IPS-11a (cell line): Measurements from ENCODE around the gene EYS.
"Not testable (repeated sequence)": the region's sequence is repeated elsewhere in the genome, so short reads cannot be mapped to it uniquely, and the experiment has no call there.

Experiments
- H3K4me3 ChIP-seq: one replicate; pipeline ENCODE4 v1.5.1; 2013; ENCODE audit warnings: low read depth, low read length, control low read depth

Gene EYS

DNA sequence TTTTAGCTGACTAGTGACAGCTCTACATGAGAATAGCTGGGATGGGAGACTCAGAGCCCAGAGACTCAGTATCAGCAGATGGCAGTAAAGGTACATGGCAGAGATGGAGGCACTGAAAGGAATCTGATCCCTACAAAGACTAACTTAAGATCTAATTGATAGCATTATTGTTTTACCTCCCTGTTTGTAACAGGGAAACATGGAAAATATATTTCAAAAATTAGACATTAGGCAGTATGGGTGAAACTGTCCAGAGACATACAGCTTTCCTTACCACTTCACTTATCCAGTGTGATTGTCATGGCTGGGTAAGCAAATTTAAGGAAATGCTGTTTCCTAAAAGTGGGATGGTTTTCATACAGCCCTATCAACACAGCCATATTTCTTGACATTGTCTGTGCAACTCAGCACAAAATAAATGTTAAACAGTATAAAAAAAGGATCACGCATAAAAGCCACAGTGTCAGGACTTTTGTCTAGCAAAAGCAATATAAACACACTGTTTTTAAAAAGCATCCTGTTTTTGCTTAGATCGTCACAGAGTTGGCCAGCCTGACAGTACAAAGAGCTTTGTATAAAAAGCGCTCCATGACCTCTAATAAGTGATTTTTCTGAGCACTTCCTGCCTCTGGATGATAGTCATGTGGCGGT, 1694.5 kb downstream of the EYS start:
- H3K4me3 ChIP-seq, result no peak overlapping the region

- no peak overlapping the region for H3K4me3 ChIP-seq
Observed at GRCh38 chr6:64010666-64011065, 1696.4 kb downstream of the EYS start.

DNA sequence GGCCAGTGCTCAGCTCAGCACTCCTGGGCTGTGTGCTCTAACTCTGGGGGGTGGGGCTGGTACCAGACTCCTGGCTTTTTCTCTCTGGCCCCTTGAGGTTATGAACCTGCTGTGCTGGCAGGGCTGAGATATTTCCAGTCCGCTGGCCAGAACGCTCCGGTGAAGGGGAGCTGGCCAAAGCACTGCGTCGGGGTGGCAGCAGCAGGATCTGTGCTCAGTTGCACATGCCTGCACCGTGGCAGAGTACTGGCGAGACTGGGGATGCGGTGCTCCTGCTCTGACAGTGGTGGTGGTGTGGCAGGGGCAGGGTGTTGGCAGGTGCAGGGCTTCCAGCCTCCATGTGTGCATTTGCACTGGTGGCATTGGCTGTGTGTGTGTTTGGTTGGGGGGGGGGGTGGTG, 1697.0 kb downstream of the EYS start:
- H3K4me3 ChIP-seq, result no peak overlapping the region

DNA sequence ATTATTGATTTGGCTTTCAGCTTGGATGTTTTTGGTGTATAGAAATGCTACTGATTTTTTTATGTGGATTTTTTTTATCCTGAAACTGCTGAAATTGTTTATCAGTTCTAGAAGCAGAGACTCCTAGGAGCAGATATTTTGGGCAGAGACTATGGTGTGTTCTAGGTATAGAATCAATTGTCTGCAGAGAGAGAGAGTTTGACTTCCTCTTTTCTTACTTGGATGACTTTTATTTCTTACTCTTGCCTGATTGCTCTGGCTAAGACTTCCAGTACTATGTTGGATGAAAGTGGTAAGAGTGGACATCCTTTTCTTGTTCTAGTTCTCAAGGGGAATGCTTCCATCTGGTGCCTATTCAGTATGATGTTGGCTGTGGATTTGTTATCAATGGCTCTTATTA, 1700.8 kb downstream of the EYS start:
- no peak overlapping the region for H3K4me3 ChIP-seq

- no peak overlapping the region for H3K4me3 ChIP-seq
Observed at GRCh38 chr6:64000818-64001491, 1706.1 kb downstream of the EYS start.

- no peak overlapping the region for H3K4me3 ChIP-seq
Observed at GRCh38 chr6:63999613-64000012, 1707.4 kb downstream of the EYS start.

- no peak overlapping the region for H3K4me3 ChIP-seq
Observed at GRCh38 chr6:63998991-63999390, 1708.0 kb downstream of the EYS start.

GRCh38 chr6:63997734-63998133, 1709.3 kb downstream of the EYS start:
- no peak overlapping the region for H3K4me3 ChIP-seq

GRCh38 chr6:63997221-63997620, 1709.8 kb downstream of the EYS start:
- no peak overlapping the region for H3K4me3 ChIP-seq

GRCh38 chr6:63985223-63985622, 1721.8 kb downstream of the EYS start:
- no peak overlapping the region for H3K4me3 ChIP-seq

DNA sequence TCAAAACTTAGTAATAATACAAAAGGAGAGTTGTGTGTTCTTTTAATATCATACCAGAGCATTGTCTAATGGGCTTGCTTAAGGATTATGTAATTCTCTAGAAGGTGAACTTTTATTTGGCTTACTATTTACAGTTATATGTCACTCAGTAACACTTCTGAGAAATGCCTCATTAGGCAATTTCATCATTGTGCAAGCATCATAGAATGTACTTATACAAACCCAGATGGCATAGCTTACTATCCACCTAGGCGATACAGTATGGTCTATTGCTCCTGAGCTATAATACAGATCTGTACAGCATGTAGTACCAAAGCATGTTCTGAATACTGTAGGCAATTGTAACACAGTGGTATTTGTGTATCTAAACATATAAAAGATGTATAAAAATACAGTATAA, 1731.3 kb downstream of the EYS start:
- H3K4me3 ChIP-seq, result no peak overlapping the region

DNA sequence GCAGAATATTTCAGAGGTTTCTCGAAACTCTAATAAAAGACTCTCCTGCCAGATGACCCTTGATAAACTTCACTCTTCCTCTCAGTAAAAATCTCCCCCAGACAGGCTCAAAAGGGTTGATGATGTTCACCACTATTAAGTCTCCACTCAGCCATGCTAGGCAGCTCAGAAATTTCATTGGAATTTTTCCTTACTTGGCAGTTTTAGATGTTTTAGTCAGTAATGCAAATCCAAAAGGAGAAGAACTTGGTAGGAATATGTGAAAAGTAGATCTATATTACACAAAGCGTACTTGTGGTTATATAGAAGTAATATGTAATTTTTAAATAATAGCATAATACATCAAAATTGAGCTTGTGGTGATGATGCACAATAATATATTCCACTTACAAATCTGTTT, 1738.4 kb downstream of the EYS start:
- no peak overlapping the region for H3K4me3 ChIP-seq

GRCh38 chr6:63964366-63964765, 1742.7 kb downstream of the EYS start:
- no peak overlapping the region for H3K4me3 ChIP-seq

GRCh38 chr6:63963769-63964315, 1743.2 kb downstream of the EYS start:
- H3K4me3 ChIP-seq, result no peak overlapping the region

DNA sequence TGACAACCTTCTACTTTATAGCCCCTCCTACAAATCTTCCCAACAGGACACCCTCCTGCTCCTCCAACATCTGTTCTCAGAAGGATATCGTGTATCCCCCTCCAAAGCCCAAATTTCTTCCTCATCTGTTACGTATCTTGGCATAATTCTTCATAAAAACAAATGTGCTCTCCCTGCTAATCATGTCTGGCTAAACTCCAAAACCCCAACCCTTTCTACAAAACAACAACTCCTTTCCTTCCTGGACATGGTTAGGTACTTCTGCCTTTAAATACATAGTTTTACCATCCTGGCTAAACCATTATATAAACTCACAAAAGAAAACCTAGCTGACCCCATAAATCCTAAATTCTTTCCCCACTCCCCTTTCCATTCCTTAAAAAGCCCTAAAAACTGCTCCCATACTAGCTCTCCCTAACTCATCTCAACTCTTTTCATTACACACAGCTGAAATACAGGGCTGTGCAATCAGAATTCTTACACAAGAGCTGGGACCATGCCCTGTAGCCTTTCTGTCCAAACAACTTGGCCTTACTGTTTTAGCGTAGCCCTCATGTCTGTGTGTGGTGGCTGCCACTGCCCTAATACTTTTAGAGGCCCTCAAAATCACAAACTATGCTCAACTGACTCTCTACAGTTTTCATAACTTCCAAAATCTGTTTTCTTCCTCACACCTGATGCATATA, 1753.5 kb downstream of the EYS start:
- not testable (repeated sequence) for H3K4me3 ChIP-seq

DNA sequence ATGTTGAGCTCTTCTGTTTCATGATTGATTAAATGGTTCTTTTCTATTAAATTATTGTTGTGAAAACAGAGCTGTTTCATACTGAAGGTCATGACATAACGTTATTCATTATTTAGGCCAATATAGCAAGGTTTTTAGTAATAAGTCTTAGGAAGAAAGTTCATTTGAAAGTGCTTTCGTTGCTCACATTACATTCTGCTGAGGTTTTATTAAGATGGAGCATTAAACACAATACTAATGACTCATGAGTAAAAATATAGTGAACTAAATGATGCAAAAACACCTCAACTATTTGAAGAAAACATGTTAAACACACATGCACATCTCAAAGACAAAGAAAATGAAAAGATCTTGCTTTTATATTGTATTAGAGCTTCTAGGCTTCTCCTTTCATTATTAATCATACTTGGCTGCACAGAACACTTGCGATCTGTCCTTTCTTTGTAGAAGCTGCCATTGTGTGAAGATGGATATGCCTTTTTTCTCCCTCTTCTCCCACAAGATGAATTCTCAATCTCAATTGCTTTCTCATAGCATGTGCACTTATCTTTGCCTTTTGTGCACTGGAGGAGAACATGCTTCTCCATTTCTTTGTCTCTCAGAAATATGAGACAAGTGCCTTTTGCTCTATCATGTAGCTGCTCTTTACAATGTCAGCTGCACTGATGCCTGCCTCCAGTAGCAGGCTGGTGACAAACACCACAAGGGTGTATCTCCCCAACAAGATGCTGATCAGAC, 1759.1 kb downstream of the EYS start:
- no peak overlapping the region for H3K4me3 ChIP-seq

DNA sequence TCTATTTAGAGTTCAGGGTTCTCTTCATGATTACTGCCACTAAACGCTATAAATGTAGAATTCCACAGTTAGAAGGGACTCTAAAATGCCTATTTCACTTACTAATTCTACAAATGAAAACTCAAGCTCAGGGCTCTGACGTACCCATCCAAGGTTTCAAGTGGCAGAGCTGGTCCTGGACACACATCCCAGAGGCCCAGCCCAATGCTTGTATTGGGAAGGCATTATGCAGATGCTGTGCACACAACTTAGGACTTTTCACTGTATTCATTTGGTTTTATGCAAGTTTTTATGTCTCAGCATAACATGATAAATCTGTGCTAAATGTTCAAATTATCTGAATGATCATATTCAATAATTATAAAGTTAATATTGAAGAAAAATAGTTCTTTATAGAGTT, 1761.0 kb downstream of the EYS start:
- no peak overlapping the region for H3K4me3 ChIP-seq

GRCh38 chr6:63943826-63944225, 1763.2 kb downstream of the EYS start:
- H3K4me3 ChIP-seq, result no peak overlapping the region

DNA sequence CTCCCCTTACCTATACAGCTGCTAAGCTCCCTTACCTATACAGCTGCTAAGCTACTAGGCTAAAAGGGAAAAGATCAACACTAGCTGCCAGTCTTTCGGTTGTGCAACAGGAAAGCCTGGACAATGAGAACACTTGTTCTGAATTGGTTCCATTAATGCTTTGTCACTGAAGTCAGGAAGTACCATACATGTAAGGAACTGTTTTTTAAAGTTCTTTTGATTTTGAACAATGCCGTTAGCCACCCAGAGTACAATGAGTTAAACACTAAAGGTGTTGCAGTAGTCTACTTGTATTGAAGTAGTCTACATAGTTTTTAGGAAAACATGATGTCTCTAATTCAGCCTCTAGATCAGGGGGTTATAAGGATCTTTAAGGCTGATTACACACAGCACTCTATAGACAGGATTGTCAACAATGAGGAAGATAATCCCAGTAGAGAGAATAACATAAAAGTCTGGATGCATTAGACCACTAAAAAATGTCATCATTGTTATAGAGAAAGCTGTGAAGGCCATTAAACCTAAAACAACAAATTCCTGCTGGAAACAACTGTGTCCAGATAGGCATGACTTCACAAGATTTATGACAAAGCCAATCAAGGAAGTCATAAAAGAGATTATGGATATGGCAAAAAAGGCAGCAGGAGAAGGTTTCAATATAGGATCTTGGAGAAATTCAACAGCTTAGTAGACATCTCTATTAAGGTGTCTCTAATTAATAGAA, 1765.1 kb downstream of the EYS start:
- H3K4me3 ChIP-seq, result no peak overlapping the region

DNA sequence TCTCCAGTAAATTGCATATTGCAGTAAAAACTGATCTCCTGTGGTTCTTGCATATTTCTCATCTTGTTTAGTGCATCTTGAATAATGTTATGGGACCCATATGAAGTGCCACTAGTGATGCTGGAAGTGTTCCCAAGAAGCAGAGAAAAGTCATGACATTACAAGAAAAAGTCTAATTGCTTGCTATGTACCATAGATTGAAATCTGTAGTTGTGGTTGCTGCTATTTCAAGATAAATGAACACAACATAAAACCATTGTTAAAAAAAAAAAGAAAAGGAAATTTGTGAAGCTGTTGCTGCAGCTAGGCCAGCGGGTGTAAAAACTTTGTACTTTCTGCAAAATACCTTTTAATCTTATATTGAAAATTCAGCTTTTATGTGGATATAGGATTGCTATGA, 1767.0 kb downstream of the EYS start:
- H3K4me3 ChIP-seq, result no peak overlapping the region

DNA sequence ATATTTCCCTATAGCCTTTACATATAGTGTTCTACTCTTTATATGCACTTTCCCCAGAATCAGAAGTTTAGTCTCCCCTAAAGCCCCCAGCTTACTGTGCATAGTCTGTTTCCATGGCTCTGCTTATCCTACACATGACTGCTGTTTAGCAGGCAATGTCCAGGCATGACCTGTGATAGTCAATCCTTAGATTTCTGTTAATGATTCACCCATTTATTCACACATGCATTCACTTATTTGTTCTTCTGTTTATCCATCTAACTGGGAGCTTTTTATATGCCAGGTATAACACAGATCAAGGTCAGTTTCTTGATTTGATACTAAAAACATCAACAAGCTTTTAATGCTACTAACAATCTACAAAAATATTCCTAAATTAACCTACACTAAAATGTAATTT, 1770.6 kb downstream of the EYS start:
- H3K4me3 ChIP-seq, result no peak overlapping the region
